ENCODE results near the gene NXN.

DNA sequence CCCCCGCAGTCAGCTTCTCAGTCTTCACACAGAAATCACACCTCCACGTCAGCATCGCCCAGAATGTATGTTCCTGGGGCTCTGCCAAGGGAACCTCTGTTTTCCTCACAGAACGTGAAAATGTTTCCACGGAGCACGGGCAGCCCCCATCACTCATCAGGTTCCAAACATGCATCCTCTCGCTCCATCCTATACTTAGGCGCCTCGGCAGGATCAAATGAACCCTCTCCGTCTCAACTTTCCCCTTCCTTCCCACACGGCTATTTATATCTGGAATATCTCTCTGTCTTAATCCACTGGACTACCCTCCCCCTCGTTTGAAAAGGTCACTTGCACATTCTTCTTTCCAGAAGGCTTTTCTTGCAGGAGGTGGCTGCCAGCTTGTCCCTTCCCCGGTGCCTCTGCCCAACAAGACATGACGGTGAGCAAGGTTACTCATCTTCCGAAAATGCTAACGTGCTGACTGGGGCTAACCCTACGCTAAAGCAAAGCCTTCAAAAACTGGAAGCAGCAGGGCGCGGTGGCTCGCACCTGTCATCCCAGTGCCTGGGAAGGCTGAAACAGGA is 21.6 kb downstream of the NXN start:
- TF ChIP-seq, protein P1, sequence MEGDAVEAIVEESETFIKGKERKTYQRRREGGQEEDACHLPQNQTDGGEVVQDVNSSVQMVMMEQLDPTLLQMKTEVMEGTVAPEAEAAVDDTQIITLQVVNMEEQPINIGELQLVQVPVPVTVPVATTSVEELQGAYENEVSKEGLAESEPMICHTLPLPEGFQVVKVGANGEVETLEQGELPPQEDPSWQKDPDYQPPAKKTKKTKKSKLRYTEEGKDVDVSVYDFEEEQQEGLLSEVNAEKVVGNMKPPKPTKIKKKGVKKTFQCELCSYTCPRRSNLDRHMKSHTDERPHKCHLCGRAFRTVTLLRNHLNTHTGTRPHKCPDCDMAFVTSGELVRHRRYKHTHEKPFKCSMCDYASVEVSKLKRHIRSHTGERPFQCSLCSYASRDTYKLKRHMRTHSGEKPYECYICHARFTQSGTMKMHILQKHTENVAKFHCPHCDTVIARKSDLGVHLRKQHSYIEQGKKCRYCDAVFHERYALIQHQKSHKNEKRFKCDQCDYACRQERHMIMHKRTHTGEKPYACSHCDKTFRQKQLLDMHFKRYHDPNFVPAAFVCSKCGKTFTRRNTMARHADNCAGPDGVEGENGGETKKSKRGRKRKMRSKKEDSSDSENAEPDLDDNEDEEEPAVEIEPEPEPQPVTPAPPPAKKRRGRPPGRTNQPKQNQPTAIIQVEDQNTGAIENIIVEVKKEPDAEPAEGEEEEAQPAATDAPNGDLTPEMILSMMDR (IDR thresholded peaks at IDR 0.05), result no peak
- no peak for TF ChIP-seq POLR2A (IDR thresholded peaks at IDR 0.05)
